Muscle of arm (tissue), 12 donors: ENCODE measurements around the gene SNAI1. TPM values are rescaled to one million over a fixed set of nuclear protein-coding genes. Genes with fewer than 3 reads are reported as not detected.
"Not testable (repeated sequence)": the region's sequence is repeated elsewhere in the genome, so short reads cannot be mapped to it uniquely, and the experiment has no call there.

ENCODE experiments used
- DNase-seq: peaks from one replicate; pipeline ENCODE4 v3.0.0-alpha.2; 2013
- polyA plus RNA-seq, 12 donors: library from polyadenylated mRNA; unstranded; fragments of 120-200 nt; gene quantifications; one replicate each; pipeline ENCODE4 v1.2.1, GENCODE V29; 2013; ENCODE audit not compliant: insufficient read length in 12 of 12

The SNAI1 gene
- polyA plus RNA-seq, 12 donors, result 6.4 to 14.5 (median 8.7) TPM; not detected in 1

DNA sequence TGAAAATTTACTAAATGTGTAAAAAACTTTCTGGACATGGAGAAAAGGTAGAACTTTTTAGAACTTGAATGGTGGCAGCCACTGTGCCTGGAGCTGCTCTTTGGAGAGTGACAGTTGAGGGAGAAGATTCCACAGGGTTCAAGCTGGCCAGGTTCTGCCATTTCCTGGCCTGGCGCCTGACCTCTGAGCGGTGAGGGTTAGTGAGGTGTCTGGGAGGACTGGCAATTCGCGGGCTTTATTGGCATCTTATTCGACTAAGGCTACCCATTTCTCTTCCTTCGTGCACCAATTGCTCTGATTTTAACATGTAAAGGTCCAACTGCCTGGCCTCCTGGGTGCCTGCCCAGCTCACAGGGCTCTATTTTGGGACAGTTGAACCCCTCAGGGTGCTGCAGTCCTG, 2.4 kb downstream of the SNAI1 start:
- DNase-seq, result no peak

DNA sequence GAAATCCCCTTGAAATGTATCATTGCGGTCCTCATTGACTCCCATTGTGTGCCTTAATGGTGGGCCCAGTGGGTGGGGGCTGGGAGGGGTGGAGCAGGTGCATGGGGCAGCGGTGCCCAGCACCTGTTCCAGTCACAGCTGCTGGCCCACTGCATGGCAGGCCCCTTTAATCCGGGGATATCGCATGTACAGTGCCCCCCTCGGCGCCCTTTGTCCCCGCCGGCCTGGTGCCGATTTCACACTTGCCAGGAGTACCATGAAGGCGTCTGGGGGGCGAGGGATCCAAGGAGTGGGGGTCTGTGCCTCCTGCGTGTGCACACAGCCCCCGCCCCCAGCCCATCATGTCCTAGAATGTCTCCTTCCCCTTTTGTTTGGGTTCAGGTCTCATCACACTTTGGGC, 2.8 kb downstream of the SNAI1 start:
- no peak for DNase-seq

DNA sequence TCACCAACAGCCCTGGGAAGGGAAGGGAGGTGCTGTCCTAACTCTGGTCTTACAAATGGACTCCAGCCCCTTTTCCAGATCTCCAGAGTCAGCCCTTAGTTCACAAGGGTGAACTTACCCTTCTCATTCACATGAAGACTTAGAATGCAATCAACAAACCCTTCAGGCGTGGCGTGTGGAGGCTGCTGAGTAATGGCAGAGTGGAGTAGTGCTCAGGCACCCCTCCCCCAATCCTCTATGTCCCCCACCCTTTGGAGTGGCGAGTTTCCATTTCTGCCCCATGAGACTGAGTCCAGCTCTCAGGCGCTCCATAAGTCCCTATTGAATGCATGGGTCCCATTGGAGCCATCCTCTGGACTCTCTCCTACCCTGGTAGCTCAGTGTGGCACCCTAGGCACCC, 3.3 kb downstream of the SNAI1 start:
- DNase-seq, result no peak

DNA sequence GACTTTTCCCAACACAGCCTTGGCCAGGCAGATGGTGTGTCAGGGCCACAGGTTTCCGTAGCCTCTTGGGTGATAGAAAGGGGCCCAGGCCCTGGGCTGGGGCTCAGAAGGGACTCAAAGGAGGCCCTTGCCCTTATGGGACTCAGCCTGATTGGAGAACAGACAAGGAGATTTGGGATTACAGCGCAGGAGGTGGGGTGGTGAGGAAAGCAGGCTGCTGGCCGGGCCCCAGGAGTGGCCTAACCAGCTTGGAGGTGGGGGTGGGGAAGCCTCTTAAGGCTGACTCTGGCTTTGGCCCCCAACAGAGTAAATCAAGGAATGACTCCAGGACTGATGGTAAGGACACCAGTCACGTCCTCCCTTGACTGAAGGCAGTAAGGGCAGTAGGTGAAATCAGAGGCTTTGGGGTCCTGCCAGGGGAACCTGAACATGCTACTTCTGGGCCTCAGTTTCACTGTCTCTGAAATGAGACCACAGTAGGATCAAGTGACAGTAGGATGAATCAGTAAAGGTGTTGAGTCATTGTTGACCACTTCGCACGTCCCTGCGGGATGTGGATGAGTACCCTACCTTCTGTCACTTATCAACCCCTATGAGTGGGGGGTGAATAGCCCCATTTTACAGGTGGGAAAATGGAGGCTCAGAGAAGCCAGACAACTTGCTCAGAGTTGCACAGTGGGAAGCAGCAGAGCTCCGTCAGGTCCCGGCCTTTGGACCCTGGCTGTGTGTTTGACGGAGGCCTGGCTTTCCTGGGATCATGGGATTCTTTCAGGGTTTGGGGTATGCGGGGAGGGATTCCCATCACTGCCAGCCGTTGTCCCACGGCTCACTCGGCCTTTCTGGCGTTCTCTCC, 4.5 kb downstream of the SNAI1 start:
- no peak for DNase-seq

DNA sequence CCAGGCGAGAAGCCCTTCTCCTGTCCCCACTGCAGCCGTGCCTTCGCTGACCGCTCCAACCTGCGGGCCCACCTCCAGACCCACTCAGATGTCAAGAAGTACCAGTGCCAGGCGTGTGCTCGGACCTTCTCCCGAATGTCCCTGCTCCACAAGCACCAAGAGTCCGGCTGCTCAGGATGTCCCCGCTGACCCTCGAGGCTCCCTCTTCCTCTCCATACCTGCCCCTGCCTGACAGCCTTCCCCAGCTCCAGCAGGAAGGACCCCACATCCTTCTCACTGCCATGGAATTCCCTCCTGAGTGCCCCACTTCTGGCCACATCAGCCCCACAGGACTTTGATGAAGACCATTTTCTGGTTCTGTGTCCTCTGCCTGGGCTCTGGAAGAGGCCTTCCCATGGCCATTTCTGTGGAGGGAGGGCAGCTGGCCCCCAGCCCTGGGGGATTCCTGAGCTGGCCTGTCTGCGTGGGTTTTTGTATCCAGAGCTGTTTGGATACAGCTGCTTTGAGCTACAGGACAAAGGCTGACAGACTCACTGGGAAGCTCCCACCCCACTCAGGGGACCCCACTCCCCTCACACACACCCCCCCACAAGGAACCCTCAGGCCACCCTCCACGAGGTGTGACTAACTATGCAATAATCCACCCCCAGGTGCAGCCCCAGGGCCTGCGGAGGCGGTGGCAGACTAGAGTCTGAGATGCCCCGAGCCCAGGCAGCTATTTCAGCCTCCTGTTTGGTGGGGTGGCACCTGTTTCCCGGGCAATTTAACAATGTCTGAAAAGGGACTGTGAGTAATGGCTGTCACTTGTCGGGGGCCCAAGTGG, 5.3 kb downstream of the SNAI1 start:
- DNase-seq, result no peak

DNA sequence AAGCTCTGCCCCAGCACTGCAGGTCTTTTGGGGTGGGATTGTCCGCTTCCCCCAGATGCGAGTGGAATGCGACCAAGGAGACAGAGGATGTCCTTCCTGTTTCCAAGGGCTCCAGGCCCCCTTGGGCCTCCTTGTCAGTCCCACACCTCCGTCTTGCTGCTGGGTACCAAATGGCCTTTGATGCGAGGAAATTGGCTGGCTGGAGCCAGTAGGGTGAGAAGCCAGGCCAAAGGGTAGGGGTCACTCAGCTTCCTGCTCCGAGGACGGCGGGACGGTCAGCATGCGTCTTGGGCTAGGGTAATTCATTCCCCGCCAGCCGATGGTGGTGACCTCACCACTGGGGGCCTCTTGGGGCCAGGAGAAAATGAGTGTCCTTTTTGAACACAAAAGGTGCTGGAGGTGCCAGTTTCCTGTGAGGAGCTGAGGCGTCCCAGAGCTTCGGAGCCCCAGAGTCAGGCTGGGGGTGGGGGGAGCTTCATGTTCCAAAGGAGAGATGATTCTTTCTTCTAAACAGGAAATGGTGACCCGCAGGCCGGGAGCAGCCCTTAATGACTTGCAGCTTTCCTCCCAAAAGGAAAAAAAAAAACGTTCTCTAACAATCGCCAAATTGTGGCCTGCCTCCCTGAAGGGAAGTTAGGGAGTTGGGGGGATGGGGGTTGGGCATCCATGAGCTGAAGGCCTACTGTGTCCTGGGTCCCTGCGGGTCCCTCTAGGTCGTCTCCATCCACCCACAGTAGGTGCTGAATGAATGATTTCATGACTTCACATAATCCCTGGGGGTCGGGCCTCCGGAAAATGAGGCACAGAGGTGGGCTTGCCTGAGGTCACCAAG, 6.7 kb downstream of the SNAI1 start:
- peak; percentile 67 for DNase-seq

DNA sequence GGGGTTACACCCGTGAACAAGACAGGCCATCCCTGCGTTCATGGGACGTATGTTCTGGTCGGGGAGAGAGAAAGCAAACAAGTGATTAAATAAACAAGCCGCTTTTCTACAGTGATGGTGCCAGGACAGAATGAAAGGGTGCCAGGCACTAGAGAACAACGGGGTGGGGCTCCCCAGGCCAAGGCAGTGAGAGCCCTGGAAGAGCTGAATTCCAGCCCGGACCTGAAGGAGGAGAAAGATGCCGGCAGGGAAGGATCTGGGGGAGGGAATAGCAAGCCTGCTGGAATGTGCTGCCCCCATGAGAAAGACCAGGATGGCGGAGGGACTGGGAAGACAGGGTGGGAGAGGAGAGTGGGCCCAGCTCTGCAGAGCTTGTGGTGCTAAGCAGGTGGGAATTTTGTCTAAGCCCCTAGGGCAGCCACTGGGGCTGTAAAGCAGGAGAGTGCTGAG, 7.5 kb downstream of the SNAI1 start:
- DNase-seq, result no peak

DNA sequence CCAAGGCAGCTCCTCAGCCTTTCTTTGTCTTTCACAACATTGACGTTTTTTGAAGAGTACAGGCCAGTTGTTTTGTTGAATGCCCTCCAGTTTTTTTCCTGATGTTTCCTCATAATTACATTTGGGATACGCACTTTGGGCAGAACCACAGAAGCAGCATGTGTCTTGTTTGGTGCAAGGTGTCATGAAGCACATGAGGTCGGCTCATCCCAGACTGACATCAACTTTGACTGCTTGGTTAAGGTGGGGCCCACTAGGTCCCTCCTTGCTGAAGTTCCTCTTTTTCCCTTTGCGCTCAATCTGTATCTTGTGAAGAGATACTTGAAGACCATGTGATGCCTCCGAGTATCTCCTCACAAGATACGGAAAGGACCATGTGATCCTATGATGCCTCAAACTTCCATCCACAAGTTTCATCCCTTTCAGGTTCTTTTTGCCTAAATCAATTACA, 10.5 kb downstream of the SNAI1 start:
- DNase-seq, result no peak

DNA sequence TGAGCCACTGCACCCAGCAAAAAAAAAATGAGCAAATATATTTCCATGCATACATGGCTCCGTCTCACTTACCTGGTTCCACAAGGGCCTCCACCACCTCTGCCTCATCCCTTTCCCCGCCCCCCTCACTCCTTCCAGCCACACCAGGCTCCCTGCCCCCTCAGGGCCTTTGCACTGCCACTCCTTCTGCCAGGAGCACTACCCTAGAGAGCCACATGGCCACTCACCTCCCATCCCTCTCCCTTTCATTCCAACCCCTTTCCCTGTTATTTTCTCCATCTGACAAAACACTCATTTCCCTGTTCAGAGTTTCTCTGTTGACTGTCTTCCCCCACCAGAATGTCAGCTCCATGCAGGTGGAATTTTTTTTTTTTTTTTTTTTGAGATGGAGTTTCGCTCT, 12.8 kb downstream of the SNAI1 start:
- DNase-seq, result no peak

DNA sequence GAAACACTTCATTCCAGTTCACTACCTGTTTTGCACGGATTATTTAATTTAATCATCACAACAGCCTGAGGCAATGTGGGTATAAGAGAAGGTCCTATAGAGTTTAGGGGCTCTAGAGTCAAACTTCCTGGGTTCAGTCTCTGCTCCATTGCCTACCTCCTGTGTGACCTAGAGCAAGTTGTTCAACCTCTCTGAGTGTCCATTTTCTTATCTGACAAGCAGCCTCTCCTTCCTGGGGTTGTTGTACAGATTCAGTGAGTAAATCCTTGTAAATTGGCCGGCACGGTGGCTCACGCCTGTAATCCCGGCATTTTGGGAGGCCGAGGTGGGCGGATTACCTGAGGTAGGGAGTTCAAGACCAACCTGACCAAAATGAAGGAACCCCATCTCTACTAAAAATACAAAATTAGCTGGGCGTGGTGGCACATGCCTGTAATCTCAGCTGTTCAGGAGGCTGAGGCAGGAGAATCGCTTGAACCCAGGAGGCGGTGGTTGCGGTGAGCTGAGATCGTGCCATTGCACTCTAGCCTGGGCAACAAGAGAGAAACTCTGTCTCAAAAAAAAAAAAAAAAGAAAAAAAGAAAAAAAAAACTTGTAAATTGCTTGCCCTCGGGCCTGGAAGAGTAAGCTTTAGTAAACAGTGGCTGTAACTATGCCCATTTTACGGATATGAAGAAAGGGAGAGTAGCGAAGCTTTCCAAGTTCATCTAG, 15.9 kb downstream of the SNAI1 start:
- not testable (repeated sequence) for DNase-seq

DNA sequence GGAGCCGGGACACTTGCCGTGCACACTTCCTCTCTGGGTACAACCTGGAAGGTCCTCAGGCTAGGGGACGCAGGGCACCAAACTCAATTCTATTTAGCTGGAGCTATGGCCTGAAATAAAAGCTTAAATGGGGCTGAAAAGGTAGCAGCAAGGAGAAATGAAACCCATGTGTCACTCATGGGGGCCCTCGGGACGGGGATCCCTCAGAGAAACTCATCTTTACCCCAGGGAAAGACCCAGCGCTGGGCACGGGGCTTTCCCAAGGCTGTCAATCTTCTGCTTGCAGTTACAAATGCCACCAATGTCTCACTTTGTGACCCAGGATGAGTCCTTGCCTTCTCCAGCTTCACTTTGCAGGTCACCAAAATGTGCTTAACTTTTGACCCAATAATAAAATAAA, 16.5 kb downstream of the SNAI1 start:
- no peak for DNase-seq

DNA sequence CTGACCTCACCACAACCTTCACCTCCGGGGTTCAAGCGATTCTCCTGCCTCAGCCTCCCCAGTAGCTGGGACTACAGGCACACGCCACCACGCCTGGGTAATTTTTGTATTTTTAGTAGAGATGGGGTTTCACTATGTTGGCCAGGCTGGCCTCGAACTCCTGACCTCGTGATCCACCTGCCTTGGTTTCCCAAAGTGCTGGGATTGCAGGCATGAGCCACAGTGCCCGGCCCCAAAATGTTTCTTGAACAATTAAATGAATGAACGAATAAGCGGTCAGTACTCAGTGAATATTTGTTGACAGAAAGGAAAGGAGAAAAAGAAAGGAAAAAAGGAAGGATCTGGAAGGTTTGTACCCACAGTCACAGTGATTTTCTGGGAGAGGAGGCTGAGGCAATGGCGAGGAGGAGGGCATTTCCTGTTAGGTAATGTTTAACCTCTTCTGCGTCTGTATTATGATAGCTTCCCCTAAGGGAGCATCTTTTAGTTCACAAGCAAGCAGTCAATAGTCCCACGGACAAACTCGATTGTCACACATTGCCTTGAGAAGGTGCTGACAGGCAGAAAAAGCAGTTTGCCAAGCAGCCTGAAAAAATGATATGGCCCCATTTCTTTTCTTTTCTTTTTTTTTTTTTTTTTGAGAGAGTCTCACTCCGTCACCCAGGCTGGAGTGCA, 17.9 kb downstream of the SNAI1 start:
- not testable (repeated sequence) for DNase-seq

DNA sequence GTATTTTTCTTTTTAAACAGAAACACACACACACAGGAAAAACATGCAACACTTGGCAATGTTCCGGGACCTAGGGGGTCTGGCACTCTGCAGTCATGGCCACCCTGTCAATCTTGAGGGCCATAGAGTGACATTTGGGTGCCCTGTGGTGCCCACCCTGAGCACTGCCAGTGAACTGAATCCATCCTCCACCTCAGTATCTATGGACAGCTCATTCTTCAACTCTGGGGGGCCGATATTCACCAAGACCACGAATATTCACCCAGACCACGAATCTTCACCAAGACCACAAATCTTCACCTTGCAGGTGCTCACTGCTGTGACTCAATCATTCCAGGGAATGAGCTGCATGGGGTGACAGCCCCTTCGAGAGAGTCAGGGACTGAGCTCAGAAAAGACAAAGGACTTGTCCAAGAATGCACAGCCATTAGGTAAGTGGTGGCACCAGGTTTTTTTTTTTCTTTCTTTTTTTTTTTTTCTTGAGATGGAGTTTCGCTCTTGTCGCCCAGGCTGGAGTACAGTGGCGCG, 19.1 kb downstream of the SNAI1 start:
- no peak for DNase-seq

DNA sequence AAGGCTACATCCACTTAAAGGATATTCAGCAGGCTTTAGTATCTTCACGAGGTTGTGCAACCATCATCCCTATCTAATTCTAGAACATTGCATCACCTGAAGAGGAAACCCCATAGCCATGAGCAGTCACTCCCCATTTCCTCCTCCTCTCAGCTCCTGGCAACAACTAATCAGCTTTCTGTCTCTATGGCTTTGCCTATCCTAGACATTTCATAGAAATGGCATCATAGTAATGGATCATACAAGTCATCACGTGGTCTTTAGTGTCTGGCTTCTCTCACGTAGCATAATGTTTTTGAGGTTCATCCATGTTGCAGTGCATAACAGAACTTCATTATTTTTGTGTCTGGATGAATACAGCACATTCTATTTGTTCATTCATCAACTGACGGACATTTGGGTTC, 20.5 kb downstream of the SNAI1 start:
- DNase-seq, result no peak

DNA sequence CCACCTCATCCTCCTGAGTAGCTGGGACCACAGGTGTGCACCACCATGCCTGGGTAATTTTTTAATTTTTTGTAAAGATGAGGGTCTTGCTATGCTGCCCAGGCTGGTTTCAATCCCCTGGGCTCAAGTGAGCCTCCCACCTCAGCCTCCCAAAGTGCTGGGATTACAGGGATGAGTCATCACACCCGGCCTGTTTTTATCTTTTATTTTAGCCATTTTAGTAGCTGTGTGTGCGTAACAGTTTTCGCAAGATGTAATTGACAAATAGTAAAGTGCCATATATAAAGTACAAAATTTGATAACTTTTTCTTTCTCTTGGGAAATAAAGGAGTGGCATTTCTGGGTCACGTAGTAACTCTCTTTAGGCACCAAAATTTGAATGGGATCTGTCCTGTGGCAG, 21.4 kb downstream of the SNAI1 start:
- no peak for DNase-seq

DNA sequence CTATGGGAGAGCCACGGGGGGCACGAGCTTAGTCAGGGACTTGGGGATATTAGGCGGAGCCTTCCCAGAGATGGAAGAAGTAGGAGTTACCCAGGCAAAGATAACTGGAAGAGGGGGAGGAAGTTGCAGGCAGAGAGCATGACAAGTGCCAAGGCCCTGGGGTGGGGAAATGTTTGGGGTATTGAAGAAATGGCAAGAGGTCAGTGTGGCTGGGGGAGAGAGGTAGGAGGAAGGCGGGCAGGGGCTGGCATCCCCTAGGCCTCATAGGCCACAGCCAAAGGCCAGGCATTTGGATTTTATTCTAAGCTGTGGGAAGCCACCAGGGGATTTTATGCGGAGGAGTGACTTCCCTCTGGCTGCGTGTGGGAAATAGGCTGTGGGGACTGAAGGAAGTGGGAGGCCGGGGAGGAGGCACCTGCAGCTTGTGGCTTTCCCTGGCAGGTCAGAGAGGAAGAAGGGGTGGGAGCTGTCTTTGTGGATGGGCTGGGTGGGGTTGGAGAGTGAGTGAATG, 22.7 kb downstream of the SNAI1 start:
- no peak for DNase-seq

DNA sequence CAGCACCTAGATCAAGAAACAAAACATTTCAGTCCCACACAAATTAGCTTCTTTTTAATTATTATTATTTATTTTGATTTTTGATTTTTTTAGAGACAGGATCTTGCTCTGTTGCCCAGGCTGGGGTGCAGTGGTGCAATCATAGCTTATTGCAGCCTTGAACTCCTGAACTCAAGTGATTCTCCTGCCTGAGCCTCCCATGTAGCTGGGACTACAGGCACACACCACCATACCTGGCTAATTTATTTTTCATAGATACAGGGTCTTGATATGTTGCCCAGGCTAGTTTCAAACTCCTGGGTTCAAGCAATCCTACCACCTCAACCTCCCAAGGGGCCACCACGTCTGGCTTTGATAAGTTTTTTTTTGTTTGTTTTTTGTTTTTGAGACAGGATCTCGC, 24.6 kb downstream of the SNAI1 start:
- no peak for DNase-seq

DNA sequence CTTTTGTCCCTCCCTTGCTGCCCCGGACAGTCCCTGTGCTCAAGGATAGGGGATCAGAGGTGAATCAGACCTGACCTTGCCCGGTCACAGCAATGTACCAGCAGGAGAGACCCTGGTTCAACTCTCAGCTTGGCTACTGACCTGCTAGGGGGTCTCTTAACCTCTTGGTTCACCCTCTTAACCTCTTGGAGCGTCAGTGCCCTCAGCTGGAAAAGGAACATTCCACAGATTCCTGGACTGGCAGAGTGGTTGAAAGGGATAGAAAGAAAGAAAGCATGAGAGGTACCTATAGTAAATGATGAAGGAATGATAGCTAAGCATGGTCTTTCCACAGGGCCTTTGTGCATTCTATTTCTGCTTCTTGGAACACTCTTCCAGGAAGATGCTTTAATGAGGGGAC, 25.2 kb downstream of the SNAI1 start:
- no peak for DNase-seq

DNA sequence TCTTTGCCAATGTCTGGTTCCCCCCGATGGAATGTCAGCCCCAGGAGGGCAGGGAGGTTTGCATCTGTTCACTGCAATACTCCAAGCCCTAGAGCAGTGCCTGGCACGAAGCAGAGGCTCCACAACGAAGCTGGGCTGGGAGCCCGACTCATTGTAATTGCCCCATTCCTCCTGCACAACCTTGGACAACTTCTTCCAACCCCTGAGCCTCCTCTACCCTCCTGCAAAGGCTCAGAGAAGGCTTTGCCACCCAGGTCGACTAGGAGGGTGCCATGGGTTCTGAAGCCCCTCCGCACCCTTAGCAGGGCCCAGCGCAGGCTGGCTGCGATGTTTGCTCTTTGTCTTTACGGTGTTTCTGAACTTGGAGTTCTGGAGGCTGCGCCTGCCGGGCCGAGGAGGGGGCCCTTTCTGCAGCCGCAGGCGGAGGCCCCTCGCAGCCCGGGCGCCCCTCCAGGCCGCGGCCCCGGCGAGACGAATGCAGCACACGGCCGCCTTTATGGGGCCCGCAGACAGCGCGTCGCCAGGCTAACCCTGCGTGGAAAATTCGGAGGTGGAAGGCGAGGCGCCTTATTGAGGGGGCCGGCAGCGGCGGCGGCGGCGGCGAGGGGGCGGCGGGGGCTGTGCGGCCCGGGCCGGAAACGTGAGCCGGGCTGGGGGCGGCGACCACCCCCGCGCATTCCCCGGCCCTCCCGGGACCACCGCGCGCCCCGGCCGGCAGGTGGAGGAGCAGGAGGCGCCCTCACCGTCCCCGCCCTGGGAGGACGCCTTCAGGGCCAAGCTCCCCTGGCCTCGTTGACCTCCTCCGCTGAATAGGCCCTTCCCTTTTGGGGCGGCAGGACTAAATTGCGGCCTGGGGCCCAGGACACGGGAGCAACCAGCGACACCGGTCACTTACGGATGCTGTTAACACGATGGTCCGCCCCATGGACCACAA, 27.0 kb downstream of the SNAI1 start:
- DNase-seq, result no peak
